HCT116 (cell line): ENCODE measurements around the gene TMEM45A.

ENCODE experiments used
- EZH2 ChIP-seq: fragments of 200-600 bp; sonication (generic); IDR thresholded peaks from 2 replicates; pipeline ENCODE4 v1.6.1; 2017; ENCODE audit warnings: antibody characterized with exemption, mixed run types
- EZH2phosphoT487 ChIP-seq: fragments of 200-600 bp; IDR thresholded peaks from 2 replicates; pipeline ENCODE4 v1.6.1; 2018; ENCODE audit warnings: antibody characterized with exemption, borderline replicate concordance
- POLR2A ChIP-seq: IDR thresholded peaks from 2 replicates; pipeline ENCODE4 v1.7.0; 2011; ENCODE audit warnings: borderline replicate concordance; ENCODE audit not compliant: insufficient read depth, insufficient read length; ENCODE audit errors: extremely low read depth
- POLR2AphosphoS5 ChIP-seq: IDR thresholded peaks from 2 replicates; pipeline ENCODE4 v1.6.1; 2011; ENCODE audit warnings: mild to moderate bottlenecking, low read depth, low read length, moderate library complexity
- TCF7L2 ChIP-seq: IDR thresholded peaks from 2 replicates; pipeline ENCODE4 v1.7.0; 2011; ENCODE audit warnings: borderline replicate concordance, inconsistent platforms; ENCODE audit not compliant: insufficient read depth, insufficient read length; ENCODE audit errors: extremely low read depth
- ZFX ChIP-seq: fragments of 450-650 bp; IDR thresholded peaks from 2 replicates; pipeline ENCODE4 v1.6.1; 2017
- TF ChIP-seq, protein P1 (sequence below), 3 experiments: fragments of 200-600 bp in 1 of 3; sonication (generic) in 1 of 3; IDR thresholded peaks in 2 of 3; conservative IDR thresholded peaks in 1 of 3; 2 replicates each; pipeline ENCODE4 v1.5.1; 2012 to 2017; ENCODE audit warnings: low read depth in 2 of 3, low read length in 2 of 3, antibody characterized with exemption in 1 of 3, borderline replicate concordance in 1 of 3, control low read depth in 1 of 3, mild to moderate bottlenecking in 1 of 3, mixed read lengths in 1 of 3, mixed run types in 1 of 3, moderate library complexity in 1 of 3; ENCODE audit not compliant: insufficient read depth in 1 of 3
- TF ChIP-seq, protein P2 (sequence below): IDR thresholded peaks from 2 replicates; pipeline ENCODE4 v1.6.1; 2012; ENCODE audit warnings: low read depth
- TF ChIP-seq, protein P3 (sequence below): IDR thresholded peaks from 2 replicates; pipeline ENCODE4 v1.6.1; 2011; ENCODE audit warnings: mild to moderate bottlenecking, low read length, moderate library complexity; ENCODE audit not compliant: insufficient replicate concordance; ENCODE audit errors: extremely low read depth
- TF ChIP-seq, protein P4 (sequence below): IDR thresholded peaks from 2 replicates; pipeline ENCODE4 v1.6.1; 2012

DNA sequence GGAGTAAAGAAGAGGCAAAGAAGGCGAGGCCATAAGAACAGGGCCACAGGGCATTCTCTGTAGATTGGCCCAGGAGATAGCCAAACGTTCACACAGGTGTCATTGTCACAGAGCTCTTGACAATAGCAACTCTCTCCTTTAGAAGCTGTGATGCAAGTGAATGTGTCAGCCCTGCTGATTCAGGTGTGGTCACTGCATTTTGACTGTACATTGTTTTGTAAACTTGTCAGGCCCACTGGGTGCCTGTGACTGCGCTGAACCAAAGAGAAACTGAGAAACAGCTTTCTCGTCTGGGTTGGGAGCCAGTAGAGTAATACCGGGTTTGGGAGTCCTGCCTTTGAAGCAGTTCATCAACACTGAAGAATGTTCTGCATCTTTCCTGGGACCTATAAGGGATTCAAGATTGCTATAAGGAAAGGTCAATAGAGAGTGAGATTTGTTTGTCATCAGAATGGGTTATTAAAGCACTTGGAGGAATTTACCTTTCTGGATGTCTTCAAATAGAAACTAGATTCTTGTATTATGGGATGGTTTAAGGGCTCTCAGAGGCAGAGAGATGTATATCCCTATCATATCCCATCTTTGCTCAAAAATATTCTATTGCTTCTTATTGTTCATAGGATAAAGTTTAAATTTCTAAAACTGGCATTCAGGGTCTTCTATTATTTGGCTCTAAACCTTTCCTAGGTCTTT lies 45.4 kb downstream of the TMEM45A start:
- TF ChIP-seq, protein P1, sequence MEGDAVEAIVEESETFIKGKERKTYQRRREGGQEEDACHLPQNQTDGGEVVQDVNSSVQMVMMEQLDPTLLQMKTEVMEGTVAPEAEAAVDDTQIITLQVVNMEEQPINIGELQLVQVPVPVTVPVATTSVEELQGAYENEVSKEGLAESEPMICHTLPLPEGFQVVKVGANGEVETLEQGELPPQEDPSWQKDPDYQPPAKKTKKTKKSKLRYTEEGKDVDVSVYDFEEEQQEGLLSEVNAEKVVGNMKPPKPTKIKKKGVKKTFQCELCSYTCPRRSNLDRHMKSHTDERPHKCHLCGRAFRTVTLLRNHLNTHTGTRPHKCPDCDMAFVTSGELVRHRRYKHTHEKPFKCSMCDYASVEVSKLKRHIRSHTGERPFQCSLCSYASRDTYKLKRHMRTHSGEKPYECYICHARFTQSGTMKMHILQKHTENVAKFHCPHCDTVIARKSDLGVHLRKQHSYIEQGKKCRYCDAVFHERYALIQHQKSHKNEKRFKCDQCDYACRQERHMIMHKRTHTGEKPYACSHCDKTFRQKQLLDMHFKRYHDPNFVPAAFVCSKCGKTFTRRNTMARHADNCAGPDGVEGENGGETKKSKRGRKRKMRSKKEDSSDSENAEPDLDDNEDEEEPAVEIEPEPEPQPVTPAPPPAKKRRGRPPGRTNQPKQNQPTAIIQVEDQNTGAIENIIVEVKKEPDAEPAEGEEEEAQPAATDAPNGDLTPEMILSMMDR (IDR thresholded peaks at IDR 0.05 in 2 of 3, conservative IDR thresholded peaks at IDR 0.05 in 1 of 3; ENCODE audit: borderline replicate concordance in 1 of 3, insufficient read depth in 1 of 3, low read depth in 2 of 3, low read length in 2 of 3) = no peak
- TF ChIP-seq, protein P2, sequence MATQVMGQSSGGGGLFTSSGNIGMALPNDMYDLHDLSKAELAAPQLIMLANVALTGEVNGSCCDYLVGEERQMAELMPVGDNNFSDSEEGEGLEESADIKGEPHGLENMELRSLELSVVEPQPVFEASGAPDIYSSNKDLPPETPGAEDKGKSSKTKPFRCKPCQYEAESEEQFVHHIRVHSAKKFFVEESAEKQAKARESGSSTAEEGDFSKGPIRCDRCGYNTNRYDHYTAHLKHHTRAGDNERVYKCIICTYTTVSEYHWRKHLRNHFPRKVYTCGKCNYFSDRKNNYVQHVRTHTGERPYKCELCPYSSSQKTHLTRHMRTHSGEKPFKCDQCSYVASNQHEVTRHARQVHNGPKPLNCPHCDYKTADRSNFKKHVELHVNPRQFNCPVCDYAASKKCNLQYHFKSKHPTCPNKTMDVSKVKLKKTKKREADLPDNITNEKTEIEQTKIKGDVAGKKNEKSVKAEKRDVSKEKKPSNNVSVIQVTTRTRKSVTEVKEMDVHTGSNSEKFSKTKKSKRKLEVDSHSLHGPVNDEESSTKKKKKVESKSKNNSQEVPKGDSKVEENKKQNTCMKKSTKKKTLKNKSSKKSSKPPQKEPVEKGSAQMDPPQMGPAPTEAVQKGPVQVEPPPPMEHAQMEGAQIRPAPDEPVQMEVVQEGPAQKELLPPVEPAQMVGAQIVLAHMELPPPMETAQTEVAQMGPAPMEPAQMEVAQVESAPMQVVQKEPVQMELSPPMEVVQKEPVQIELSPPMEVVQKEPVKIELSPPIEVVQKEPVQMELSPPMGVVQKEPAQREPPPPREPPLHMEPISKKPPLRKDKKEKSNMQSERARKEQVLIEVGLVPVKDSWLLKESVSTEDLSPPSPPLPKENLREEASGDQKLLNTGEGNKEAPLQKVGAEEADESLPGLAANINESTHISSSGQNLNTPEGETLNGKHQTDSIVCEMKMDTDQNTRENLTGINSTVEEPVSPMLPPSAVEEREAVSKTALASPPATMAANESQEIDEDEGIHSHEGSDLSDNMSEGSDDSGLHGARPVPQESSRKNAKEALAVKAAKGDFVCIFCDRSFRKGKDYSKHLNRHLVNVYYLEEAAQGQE = no peak
- no peak for TF ChIP-seq POLR2A
- no peak for TF ChIP-seq TCF7L2
- no peak for TF ChIP-seq POLR2AphosphoS5
- TF ChIP-seq EZH2 = no peak
- TF ChIP-seq, protein P3, sequence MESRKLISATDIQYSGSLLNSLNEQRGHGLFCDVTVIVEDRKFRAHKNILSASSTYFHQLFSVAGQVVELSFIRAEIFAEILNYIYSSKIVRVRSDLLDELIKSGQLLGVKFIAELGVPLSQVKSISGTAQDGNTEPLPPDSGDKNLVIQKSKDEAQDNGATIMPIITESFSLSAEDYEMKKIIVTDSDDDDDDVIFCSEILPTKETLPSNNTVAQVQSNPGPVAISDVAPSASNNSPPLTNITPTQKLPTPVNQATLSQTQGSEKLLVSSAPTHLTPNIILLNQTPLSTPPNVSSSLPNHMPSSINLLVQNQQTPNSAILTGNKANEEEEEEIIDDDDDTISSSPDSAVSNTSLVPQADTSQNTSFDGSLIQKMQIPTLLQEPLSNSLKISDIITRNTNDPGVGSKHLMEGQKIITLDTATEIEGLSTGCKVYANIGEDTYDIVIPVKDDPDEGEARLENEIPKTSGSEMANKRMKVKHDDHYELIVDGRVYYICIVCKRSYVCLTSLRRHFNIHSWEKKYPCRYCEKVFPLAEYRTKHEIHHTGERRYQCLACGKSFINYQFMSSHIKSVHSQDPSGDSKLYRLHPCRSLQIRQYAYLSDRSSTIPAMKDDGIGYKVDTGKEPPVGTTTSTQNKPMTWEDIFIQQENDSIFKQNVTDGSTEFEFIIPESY = no peak
- TF ChIP-seq, protein P4, sequence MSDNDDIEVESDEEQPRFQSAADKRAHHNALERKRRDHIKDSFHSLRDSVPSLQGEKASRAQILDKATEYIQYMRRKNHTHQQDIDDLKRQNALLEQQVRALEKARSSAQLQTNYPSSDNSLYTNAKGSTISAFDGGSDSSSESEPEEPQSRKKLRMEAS = no peak
- TF ChIP-seq ZFX = no peak
- TF ChIP-seq EZH2phosphoT487 = no peak
